ENCODE results near the gene NCKAP5. TPM values are rescaled to one million over a fixed set of nuclear protein-coding genes. Genes with fewer than 3 reads are reported as not detected.

NCKAP5 gene
- total and polyA plus RNA-seq, 9 of the 15 experiments (the other 6 are each of a cell fraction or from before 2014, with no cell fraction given) = not detected

GRCh38 chr2:133456971-133457370 lies 111.3 kb downstream of the NCKAP5 start:
- no peaks in the 10 kb centered on the region for H3K9me1 ChIP-seq (ENCODE audit: control insufficient read depth, insufficient read depth, low read length)
- H3K9ac ChIP-seq (ENCODE audit: insufficient read depth in 1 of 2, low read depth in 2 of 2, low read length in 2 of 2) = no peak overlapping the region
- no peak overlapping the region for H3K4me2 ChIP-seq (ENCODE audit: insufficient read depth, low read length)
- ATAC-seq = no peak
- H2AFZ ChIP-seq (ENCODE audit: low read depth, low read length) = no peak overlapping the region
- no peaks in the 10 kb centered on the region for H4K20me1 ChIP-seq (replicated peaks; ENCODE audit: control insufficient read depth, insufficient read depth, low read length)
- no peak overlapping the region for H3K27ac ChIP-seq (ENCODE audit: extremely low read depth, low read depth, low read length)
- H3K36me3 ChIP-seq (ENCODE audit: control insufficient read depth, insufficient read depth, low read length) = no peaks in the 10 kb centered on the region
- DNase-seq (ENCODE audit: extremely low read depth in 1 of 4, low spot score in 3 of 4) = no peak
- in situ Hi-C loops (cut with MboI) = no loop called here
- FAIRE-seq = no peak
- ChIA-PET POLR2A (no interaction called here), CTCF (ENCODE audit: low intra/inter-chr PET ratio) (no interaction called here)
- BruUV-seq (replicated peaks) = no TSS peak
- 3% methylated on average over 3 of the region's 3 CpGs for WGBS (ENCODE audit: insufficient coverage, low coverage, missing lambda C conversion rate)
- no peaks in the 10 kb centered on the region for H3K4me1 ChIP-seq (replicated peaks in 1 of 2; ENCODE audit: control insufficient read depth in 2 of 2, insufficient read depth in 2 of 2, low read length in 2 of 2)
- intact Hi-C loops (cut with micrococcal nuclease) = no loop called here
- no peak overlapping the region for H3K4me3 ChIP-seq
- no peaks in the 10 kb centered on the region for H3K79me2 ChIP-seq (ENCODE audit: control insufficient read depth, insufficient read depth, low read length)
- H3K27me3 ChIP-seq (ENCODE audit: control insufficient read depth in 2 of 2, insufficient read depth in 2 of 2, low read length in 2 of 2) = no peaks in the 10 kb centered on the region
- no peaks in the 10 kb centered on the region for H3K9me3 ChIP-seq (replicated peaks; ENCODE audit: control insufficient read depth, insufficient read depth, low read depth, low read length)
- TF ChIP-seq THRA (IDR thresholded peaks at IDR 0.05) (no peak), MGA (IDR thresholded peaks at IDR 0.05) (no peak), ZNF395 (CRISPR knock-in tag; IDR thresholded peaks at IDR 0.05) (no peak), POLR2B (IDR thresholded peaks at IDR 0.05; ENCODE audit: low read depth, partially characterized antibody) (no peak), FOXJ2 (tag; IDR thresholded peaks at IDR 0.05) (no peak), GTF2F1 (IDR thresholded peaks at IDR 0.05; ENCODE audit: low read depth, low read length) (no peak), PTTG1 (tag; IDR thresholded peaks at IDR 0.05; ENCODE audit: low read depth) (no peak)

Measured in K562 (cell line).